Measurements from ENCODE around the gene KRT75.

GRCh38 chr12:52402377-52402776 is 31.8 kb downstream of the KRT75 start:
- TF ChIP-seq GATA2 (IDR thresholded peaks at IDR 0.05; ENCODE audit: low read depth, low read length) (no peak), GATA3 (IDR thresholded peaks at IDR 0.05; ENCODE audit: low read depth, low read length) (no peak)

Measured in SH-SY5Y (cell line).